Dendritic cell treated with granulocyte-macrophage colony-stimulating factor and Interleukin-4, amounts not matched to agents 40 ng/mL and 50 ng/mL, for 4 days (primary cell): ENCODE results near the gene KRT26.
"Not testable (repeated sequence)": the region's sequence is repeated elsewhere in the genome, so short reads cannot be mapped to it uniquely, and the experiment has no call there.

ENCODE experiments used
- H3K27ac Mint-ChIP-seq: one replicate; pipeline ENCODE4 v1.8.0; 2022; ENCODE audit warnings: mild to moderate bottlenecking, mixed read lengths
- H3K27me3 Mint-ChIP-seq: one replicate; pipeline ENCODE4 v1.8.0; 2022; ENCODE audit warnings: mild to moderate bottlenecking, mixed read lengths
- H3K36me3 Mint-ChIP-seq: one replicate; pipeline ENCODE4 v1.8.0; 2022; ENCODE audit warnings: low read depth, mixed read lengths
- H3K4me1 Mint-ChIP-seq: one replicate; pipeline ENCODE4 v1.8.0; 2022; ENCODE audit warnings: low read depth, mixed read lengths
- H3K4me3 Mint-ChIP-seq: one replicate; pipeline ENCODE4 v1.8.0; 2022; ENCODE audit warnings: mild to moderate bottlenecking, moderate library complexity, mixed read lengths
- H3K9me3 Mint-ChIP-seq: one replicate; pipeline ENCODE4 v1.8.0; 2022; ENCODE audit warnings: mixed read lengths
- intact Hi-C: fragments of 100-400 bp; cut with micrococcal nuclease; formaldehyde crosslinking; loops from one replicate; pipeline ENCODE4 v1.15.0; 2022

KRT26 gene

DNA sequence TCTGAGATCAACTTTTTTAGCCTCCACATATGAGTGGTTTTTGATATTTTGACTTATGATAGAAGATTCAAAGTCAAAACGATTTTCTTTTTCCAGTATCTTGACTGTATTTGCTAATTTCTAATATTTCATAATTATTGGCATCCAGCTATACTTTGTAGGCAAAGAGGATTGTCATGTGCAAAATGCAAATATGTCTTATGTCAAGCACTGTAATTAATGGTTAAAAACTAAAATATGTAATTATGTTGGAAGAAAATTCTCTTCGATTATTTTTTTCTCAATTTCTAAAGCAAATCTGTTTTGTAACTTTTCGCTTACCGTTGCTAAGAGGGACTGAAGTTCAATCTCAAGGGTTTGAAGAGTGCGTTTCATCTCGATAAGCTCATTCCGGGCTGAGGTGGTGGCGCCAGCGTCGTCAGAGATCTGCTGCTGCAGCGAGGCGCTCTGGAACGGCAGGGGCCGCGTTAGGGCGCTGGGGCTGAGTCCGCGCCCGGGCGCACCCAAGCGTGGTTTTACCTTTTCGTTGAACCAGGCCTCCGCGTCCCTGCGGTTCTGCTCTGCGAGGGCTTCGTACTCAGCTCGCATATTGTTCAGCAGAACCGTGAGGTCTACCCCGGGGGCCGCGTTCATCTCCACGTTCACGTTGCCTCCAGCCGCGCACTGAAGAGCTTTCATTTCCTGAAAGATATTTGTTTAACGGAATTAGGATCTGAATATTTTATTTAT, 7.3 kb upstream of the KRT26 start:
- H3K27me3 Mint-ChIP-seq: peaks cover 54% of the 10 kb centered on the region
- no peaks in the 10 kb centered on the region for H3K9me3 Mint-ChIP-seq
- H3K4me1 Mint-ChIP-seq: no peaks in the 10 kb centered on the region
- H3K27ac Mint-ChIP-seq: no peak overlapping the region
- H3K4me3 Mint-ChIP-seq: no peak overlapping the region
- no peaks in the 10 kb centered on the region for H3K36me3 Mint-ChIP-seq
- intact Hi-C loops: no loop called here

DNA sequence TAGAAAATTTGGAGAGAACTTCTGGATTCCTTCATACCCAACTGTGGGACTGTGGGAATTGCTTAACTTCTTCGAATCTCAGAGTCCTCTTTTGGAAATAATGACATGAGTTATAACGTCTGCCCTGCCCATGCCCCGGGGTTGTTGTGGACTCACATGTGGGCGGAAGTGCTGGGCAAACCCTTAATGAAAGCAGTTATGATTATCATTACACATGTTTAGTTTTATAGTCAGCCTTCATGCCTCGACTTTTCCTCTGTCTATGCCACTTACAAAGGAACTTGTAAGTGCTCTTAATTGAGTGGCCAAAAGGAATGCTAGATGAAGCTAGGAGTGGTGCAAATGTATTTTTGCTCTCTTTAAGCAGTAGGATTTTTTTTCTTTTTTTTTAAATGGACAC, 6.5 kb upstream of the KRT26 start:
- no peaks in the 10 kb centered on the region for H3K9me3 Mint-ChIP-seq
- no peak overlapping the region for H3K4me3 Mint-ChIP-seq
- no peaks in the 10 kb centered on the region for H3K4me1 Mint-ChIP-seq
- no peaks in the 10 kb centered on the region for H3K36me3 Mint-ChIP-seq
- H3K27me3 Mint-ChIP-seq: peaks cover 52% of the 10 kb centered on the region
- no peak overlapping the region for H3K27ac Mint-ChIP-seq
- intact Hi-C loops: no loop called here

GRCh38 chr17:40777971-40778370, 6.0 kb upstream of the KRT26 start:
- no peaks in the 10 kb centered on the region for H3K36me3 Mint-ChIP-seq
- H3K4me1 Mint-ChIP-seq: no peaks in the 10 kb centered on the region
- H3K9me3 Mint-ChIP-seq: no peaks in the 10 kb centered on the region
- no peak overlapping the region for H3K4me3 Mint-ChIP-seq
- H3K27ac Mint-ChIP-seq: no peak overlapping the region
- intact Hi-C loops: no loop called here
- H3K27me3 Mint-ChIP-seq: peaks cover 47% of the 10 kb centered on the region

DNA sequence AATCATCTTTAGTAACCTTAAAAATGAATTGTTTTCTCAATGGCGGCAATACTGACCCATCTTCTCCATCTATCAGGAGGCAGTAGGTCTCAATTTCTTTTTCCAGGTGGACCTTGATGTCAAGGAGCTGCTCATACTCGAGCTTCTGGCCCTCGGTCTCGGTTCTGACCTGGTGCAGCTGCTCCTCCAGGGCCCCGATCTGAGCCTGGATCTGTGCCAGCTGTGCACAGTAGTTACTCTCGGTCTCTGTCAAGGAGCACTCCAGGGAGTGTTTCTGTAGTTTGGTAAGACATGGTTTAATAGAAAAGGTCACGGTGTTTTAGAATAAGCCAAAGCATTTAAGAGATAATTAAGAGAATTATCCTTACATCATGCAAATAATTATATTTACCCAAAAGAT, 5.5 kb upstream of the KRT26 start:
- intact Hi-C loops: no loop called here
- H3K4me3 Mint-ChIP-seq: no peak overlapping the region
- H3K36me3 Mint-ChIP-seq: no peaks in the 10 kb centered on the region
- no peaks in the 10 kb centered on the region for H3K4me1 Mint-ChIP-seq
- H3K9me3 Mint-ChIP-seq: no peaks in the 10 kb centered on the region
- no peak overlapping the region for H3K27ac Mint-ChIP-seq
- H3K27me3 Mint-ChIP-seq: peaks cover 48% of the 10 kb centered on the region

GRCh38 chr17:40775945-40776344, 3.9 kb upstream of the KRT26 start:
- no peaks in the 10 kb centered on the region for H3K36me3 Mint-ChIP-seq
- H3K4me3 Mint-ChIP-seq: no peak overlapping the region
- H3K27ac Mint-ChIP-seq: no peak overlapping the region
- intact Hi-C loops: no loop called here
- no peaks in the 10 kb centered on the region for H3K4me1 Mint-ChIP-seq
- H3K27me3 Mint-ChIP-seq: peaks cover 47% of the 10 kb centered on the region
- H3K9me3 Mint-ChIP-seq: no peaks in the 10 kb centered on the region

- H3K9me3 Mint-ChIP-seq: peaks cover 40% of the 10 kb centered on the region
- intact Hi-C loops: no loop called here
- H3K36me3 Mint-ChIP-seq: no peaks in the 10 kb centered on the region
- H3K27me3 Mint-ChIP-seq: peaks cover 19% of the 10 kb centered on the region
- no peaks in the 10 kb centered on the region for H3K4me1 Mint-ChIP-seq
- H3K27ac Mint-ChIP-seq: no peak overlapping the region
- no peak overlapping the region for H3K4me3 Mint-ChIP-seq
Observed at GRCh38 chr17:40765657-40766056, 6.3 kb downstream of the KRT26 start.

- Mint-ChIP-seq H3K9me3 (peaks cover 59% of the 10 kb centered on the region), H3K27ac (no peak overlapping the region), H3K36me3 (no peaks in the 10 kb centered on the region), H3K27me3 (peaks cover 15% of the 10 kb centered on the region), H3K4me1 (no peaks in the 10 kb centered on the region), H3K4me3 (no peak overlapping the region)
- intact Hi-C loops: no loop called here
Observed at GRCh38 chr17:40763752-40764151, 8.2 kb downstream of the KRT26 start.

DNA sequence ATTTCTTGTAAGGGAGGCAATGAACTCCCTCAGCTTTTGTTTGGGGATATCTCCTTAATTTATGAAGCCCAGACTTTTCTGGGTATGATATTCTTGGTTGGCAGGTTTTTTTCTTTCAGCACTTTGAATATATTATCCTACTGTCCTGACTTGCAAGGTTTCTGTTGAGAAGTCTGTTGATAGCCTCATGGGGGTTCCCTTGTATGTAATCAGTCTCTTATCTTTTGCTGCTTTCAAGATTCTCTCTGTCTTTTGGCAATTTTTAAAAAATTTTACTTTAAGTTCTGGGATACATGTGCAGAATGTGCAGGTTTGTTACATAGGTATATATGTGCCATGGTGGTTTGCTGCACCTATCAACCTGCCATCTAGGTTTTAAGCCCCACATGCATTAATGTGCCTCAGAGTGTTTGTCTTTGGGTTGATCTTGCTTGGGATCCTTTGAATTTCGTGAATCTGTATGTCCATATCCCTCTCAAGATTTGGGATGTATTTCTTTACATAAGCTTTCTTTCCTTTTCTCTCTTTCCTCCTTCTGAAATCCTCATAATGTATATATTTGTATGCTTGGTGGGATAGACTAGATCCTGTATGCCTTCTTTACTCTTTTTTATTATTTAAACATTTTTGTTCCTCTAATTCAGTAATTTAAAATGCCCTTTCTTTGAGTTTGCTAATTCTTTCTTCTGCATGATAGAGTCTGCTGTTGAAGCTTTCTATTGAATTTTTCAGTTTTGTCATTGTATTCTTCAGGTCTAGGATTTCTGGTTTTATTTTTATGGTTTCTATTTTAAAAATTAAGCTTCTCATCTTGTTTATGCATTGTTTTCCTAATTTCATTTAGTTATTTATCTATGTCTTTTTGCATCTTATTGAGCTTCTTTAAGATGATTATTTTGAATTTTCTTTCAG, 11.6 kb downstream of the KRT26 start:
- H3K4me1 Mint-ChIP-seq: no peaks in the 10 kb centered on the region
- H3K27ac Mint-ChIP-seq: no peak overlapping the region
- no peak overlapping the region for H3K4me3 Mint-ChIP-seq
- H3K36me3 Mint-ChIP-seq: no peaks in the 10 kb centered on the region
- H3K27me3 Mint-ChIP-seq: peaks cover 20% of the 10 kb centered on the region
- intact Hi-C loops: no loop called here
- H3K9me3 Mint-ChIP-seq: peaks cover 71% of the 10 kb centered on the region

DNA sequence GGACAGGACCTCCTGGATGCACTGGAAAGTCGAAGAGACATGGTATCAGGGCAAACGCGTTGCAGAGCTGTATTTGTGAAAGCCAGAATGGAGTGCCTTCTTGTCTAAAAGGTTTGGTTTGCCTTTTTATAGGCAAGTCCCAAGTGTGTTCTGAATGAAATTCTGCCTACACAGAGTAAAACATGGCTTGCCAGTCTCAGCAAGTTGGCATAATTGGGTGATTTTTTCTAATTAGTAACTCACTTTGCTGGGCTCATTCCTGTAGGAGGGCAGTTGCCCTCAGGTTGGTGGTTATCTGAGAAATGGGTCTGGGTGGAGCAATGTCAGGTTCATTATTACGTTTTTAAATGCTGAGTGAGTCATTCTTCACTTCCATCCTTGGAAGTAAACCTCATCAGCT, 16.8 kb downstream of the KRT26 start, which contains the start of gene KRT25:
Gene KRT25 (minus strand): TSS at position 101 of the 400 bp plus-strand sequence. CDS start 60 bp downstream, at position 41.
- Mint-ChIP-seq H3K9me3 (peaks cover 27% of the 10 kb centered on the region), H3K27ac (no peak within 1 kb of the TSS), H3K27me3 (peaks cover 25% of the 10 kb centered on the region), H3K36me3 (no peaks in the 10 kb centered on the region), H3K4me3 (no peak within 1 kb of the TSS), H3K4me1 (no peaks in the 10 kb centered on the region)
- intact Hi-C loops: no loop called here

- Mint-ChIP-seq H3K4me3 (no peak overlapping the region), H3K9me3 (peaks cover 12% of the 10 kb centered on the region), H3K27ac (no peak overlapping the region), H3K27me3 (peaks cover 26% of the 10 kb centered on the region), H3K4me1 (no peaks in the 10 kb centered on the region), H3K36me3 (no peaks in the 10 kb centered on the region)
- intact Hi-C loops: no loop called here
Observed at GRCh38 chr17:40753804-40754203, 18.2 kb downstream of the KRT26 start.

DNA sequence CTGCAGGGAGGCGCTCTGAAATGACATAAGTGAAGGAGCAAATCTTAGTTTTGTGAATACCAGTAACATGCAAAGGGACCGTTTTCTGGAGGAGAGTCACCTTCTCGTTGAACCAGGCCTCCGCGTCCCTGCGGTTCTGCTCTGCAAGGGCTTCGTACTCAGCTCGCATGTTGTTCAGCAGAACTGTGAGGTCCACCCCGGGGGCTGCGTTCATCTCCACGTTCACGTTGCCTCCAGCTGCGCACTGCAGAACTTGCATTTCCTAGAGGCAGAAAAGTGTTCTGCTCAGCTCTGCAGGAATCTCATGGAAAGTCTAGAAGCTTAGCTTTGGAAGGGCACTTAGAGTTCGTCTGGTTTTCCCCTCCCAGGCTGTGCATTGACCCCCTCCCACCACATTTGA, 20.9 kb downstream of the KRT26 start:
- no peak overlapping the region for H3K4me3 Mint-ChIP-seq
- H3K27me3 Mint-ChIP-seq: peaks cover 24% of the 10 kb centered on the region
- H3K27ac Mint-ChIP-seq: no peak overlapping the region
- no peaks in the 10 kb centered on the region for H3K36me3 Mint-ChIP-seq
- intact Hi-C loops: no loop called here
- H3K9me3 Mint-ChIP-seq: no peaks in the 10 kb centered on the region
- no peaks in the 10 kb centered on the region for H3K4me1 Mint-ChIP-seq

- H3K4me3 Mint-ChIP-seq: no peak overlapping the region
- no peaks in the 10 kb centered on the region for H3K9me3 Mint-ChIP-seq
Observed at GRCh38 chr17:40750391-40750790, 21.6 kb downstream of the KRT26 start.

DNA sequence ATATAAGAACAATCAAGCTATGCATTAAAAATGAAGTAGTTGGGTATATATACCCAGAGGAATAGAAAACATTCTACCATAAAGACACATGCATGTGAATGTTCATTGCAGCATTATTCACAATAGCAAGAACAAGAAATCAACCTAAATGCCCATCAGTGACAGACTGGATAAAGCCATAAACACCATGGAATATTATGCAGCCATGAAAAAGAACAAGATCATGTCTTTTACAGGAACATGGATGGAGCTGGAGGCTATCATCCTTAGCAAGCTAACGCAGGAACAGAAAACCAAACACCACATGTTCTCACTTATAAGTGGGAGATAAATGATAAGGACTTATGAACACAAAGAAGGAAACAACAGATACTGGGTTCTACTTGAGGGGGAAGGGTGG, 23.3 kb downstream of the KRT26 start:
- H3K27ac Mint-ChIP-seq, H3K9me3 Mint-ChIP-seq, H3K4me3 Mint-ChIP-seq, H3K4me1 Mint-ChIP-seq, H3K36me3 Mint-ChIP-seq, intact Hi-C loops: not testable (repeated sequence)
- H3K27me3 Mint-ChIP-seq: peaks cover 30% of the 10 kb centered on the region

More at GRCh38 chr17:40750391-40750790, 21.6 kb downstream of the KRT26 start:
- H3K4me1 Mint-ChIP-seq: no peaks in the 10 kb centered on the region
- no peak overlapping the region for H3K27ac Mint-ChIP-seq
- intact Hi-C loops: no loop called here
- H3K27me3 Mint-ChIP-seq: peaks cover 26% of the 10 kb centered on the region
- H3K36me3 Mint-ChIP-seq: no peaks in the 10 kb centered on the region

DNA sequence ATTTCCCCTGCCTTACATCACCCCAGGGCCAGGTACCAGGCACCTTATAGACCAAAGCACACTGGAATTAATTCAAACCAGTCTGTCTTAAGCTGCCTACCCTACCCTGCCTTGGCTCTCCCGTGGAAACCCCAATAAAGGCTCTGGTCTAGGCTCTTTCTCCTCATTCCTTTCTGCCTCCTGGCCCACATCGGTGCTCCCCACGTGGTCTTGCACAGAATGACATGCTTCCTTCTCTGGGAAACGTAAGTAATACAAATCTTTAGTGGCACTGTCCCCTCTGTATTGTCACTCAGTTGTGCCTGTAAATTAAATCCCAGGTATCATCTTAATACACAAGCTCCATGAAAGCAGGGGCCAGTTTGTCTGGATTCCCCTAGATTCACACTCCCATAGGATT, 33.4 kb downstream of the KRT26 start:
- H3K4me1 Mint-ChIP-seq: no peaks in the 10 kb centered on the region
- H3K4me3 Mint-ChIP-seq: no peak overlapping the region
- peaks cover 19% of the 10 kb centered on the region for H3K27me3 Mint-ChIP-seq
- intact Hi-C loops: no loop called here
- H3K36me3 Mint-ChIP-seq: no peaks in the 10 kb centered on the region
- peaks cover 9% of the 10 kb centered on the region for H3K9me3 Mint-ChIP-seq
- H3K27ac Mint-ChIP-seq: no peak overlapping the region
